Thoracic aorta (tissue), 2 donors: ENCODE measurements around the gene IL22RA2. TPM values are rescaled to one million over a fixed set of nuclear protein-coding genes. Genes with fewer than 3 reads are reported as not detected.
"Not testable (repeated sequence)": the region's sequence is repeated elsewhere in the genome, so short reads cannot be mapped to it uniquely, and the experiment has no call there.

Source experiments
- ATAC-seq: fragments of 150-250 bp; one replicate; pipeline ENCODE4 v1.8.0; 2017; ENCODE audit warnings: low read depth; ENCODE audit not compliant: insufficient number of reproducible peaks, low FRiP score
- DNase-seq: peaks from one replicate; pipeline ENCODE4 v3.0.0-alpha.2; 2020; ENCODE audit warnings: low spot score
- H3K27ac ChIP-seq, 2 donors: fragments of 200-600 bp; sonication (generic); 1 replicate in 1 of 2; 2 replicates in 1 of 2; pipeline ENCODE4 v1.5.1; 2016; ENCODE audit warnings: mild to moderate bottlenecking in 2 of 2, moderate library complexity in 2 of 2
- H3K27me3 ChIP-seq: fragments of 200-600 bp; sonication (generic); replicated peaks from 2 replicates; pipeline ENCODE4 v1.6.0; 2016; ENCODE audit warnings: mild to moderate bottlenecking; ENCODE audit not compliant: insufficient read depth
- H3K36me3 ChIP-seq: fragments of 200-600 bp; sonication (generic); one replicate; pipeline ENCODE4 v1.5.1; 2016
- H3K4me1 ChIP-seq, 2 donors: fragments of 200-600 bp; sonication (generic); 1 replicate in 1 of 2; 2 replicates in 1 of 2; pipeline versions ENCODE4 v1.5.1 to v1.6.0; 2016; ENCODE audit warnings: low read depth in 2 of 2, mild to moderate bottlenecking in 1 of 2; ENCODE audit not compliant: control insufficient read depth in 1 of 2
- H3K4me3 ChIP-seq: fragments of 200-600 bp; sonication (generic); 2 replicates; pipeline ENCODE4 v1.5.1; 2016; ENCODE audit warnings: mild to moderate bottlenecking
- H3K9me3 ChIP-seq: fragments of 200-600 bp; sonication (generic); 2 replicates; pipeline ENCODE4 v1.5.1; 2016
- CTCF ChIP-seq: fragments of 200-600 bp; sonication (generic); IDR thresholded peaks from one replicate; pipeline ENCODE4 v1.5.1; 2019; ENCODE audit warnings: antibody characterized with exemption
- total RNA-seq, 2 donors: library from RNA; depleted of rRNA; stranded (reverse); fragments of >200 nt; gene quantifications; one replicate each; pipeline versions ENCODE4 v1.1.0 to v1.2.3, GENCODE V29; 2016

IL22RA2 gene
- total RNA-seq, 2 donors from 2014 or later = not detected

- ATAC-seq = no peak
- Histone ChIP-seq H3K27ac (no peak overlapping the region), H3K4me1 (no peaks in the 10 kb centered on the region), H3K4me3 (no peak overlapping the region), H3K9me3 (no peaks in the 10 kb centered on the region), H3K27me3 (no peaks in the 10 kb centered on the region), H3K36me3 (no peaks in the 10 kb centered on the region)
- no peak for DNase-seq
- no peak for TF ChIP-seq CTCF
Measured at GRCh38 chr6:137111296-137112066, 62.0 kb downstream of the IL22RA2 start.

DNA sequence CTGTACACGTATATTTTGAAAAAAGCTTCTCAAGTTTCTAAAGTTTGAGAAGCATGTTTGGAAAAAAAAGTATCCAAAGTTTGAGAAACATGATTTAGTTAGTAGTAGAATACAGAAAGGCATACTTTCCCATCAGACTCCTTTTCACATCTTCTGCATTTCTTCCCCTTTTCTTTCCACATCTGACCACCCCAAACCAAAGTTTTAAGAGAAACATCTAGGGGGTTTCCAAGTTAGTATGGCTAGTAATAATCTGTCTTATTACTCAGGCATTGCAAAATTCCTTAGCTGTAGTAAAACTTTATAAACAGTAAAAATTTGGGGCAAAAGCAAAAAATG lies 65.7 kb downstream of the IL22RA2 start:
- no peak for ATAC-seq
- H3K4me3 ChIP-seq = no peak overlapping the region
- DNase-seq = no peak
- no peaks in the 10 kb centered on the region for H3K27me3 ChIP-seq
- TF ChIP-seq CTCF = no peak
- H3K27ac ChIP-seq = no peak overlapping the region
- no peaks in the 10 kb centered on the region for H3K36me3 ChIP-seq
- H3K9me3 ChIP-seq = no peaks in the 10 kb centered on the region
- no peaks in the 10 kb centered on the region for H3K4me1 ChIP-seq

GRCh38 chr6:137107047-137107766 lies 66.2 kb downstream of the IL22RA2 start:
- H3K4me1 ChIP-seq, DNase-seq, ATAC-seq, H3K27ac ChIP-seq, H3K9me3 ChIP-seq, H3K4me3 ChIP-seq, H3K27me3 ChIP-seq, H3K36me3 ChIP-seq: not testable (repeated sequence)

DNA sequence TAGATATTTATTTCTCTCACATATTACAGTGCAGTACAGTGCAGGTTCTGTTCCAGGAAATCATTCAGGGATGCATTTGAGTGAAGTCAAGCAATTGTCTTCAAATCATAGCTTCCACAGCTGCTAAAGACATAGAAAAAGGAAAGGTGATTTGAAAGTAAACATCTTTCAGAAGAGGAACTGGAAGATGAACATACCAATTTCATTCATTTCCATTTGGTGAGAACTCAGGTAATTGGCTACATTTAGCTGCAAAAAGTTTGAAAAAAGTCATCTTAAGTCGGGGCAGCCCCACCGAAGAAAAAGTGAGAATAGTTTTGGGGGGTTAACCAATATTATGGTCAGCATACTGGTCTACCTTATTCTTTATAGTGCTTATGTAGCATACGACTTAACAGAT lies 67.3 kb downstream of the IL22RA2 start:
- no peaks in the 10 kb centered on the region for H3K27me3 ChIP-seq
- H3K4me1 ChIP-seq = no peaks in the 10 kb centered on the region
- H3K27ac ChIP-seq = no peak overlapping the region
- H3K36me3 ChIP-seq = no peaks in the 10 kb centered on the region
- no peak for ATAC-seq
- no peak for DNase-seq
- TF ChIP-seq CTCF = no peak
- H3K4me3 ChIP-seq = no peak overlapping the region
- no peaks in the 10 kb centered on the region for H3K9me3 ChIP-seq

DNA sequence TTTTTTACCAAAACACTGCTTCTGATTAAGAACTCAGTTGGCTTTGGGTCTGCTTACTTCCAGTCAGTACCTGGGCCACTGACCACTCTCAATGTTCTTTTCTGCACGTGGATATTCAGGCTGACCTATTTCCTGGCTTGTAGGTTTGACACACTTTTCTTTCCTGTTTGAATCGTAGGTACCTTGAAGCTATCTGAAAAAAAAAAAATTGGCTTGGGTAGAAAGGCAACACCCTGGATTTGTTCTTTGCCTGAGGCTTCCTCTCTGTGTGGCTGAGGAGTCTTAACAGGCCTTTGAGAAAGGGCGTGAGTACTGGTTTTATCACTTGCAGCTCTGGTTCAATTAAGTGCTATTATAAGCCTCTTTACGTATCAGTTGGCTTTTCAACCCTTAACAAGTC lies 68.1 kb downstream of the IL22RA2 start:
- no peak for TF ChIP-seq CTCF
- ATAC-seq = no peak
- H3K4me3 ChIP-seq = no peak overlapping the region

More for the DNA sequence above, 68.1 kb downstream of the IL22RA2 start:
- no peaks in the 10 kb centered on the region for H3K9me3 ChIP-seq
- no peak overlapping the region for H3K27ac ChIP-seq
- no peaks in the 10 kb centered on the region for H3K27me3 ChIP-seq
- no peaks in the 10 kb centered on the region for H3K4me1 ChIP-seq
- H3K36me3 ChIP-seq = no peaks in the 10 kb centered on the region
- DNase-seq = no peak
